ENCODE results near the gene PUS1.
A peak's percentile ranks its signal among the peaks of the same experiment; 100 is the strongest.

Gene PUS1

DNA sequence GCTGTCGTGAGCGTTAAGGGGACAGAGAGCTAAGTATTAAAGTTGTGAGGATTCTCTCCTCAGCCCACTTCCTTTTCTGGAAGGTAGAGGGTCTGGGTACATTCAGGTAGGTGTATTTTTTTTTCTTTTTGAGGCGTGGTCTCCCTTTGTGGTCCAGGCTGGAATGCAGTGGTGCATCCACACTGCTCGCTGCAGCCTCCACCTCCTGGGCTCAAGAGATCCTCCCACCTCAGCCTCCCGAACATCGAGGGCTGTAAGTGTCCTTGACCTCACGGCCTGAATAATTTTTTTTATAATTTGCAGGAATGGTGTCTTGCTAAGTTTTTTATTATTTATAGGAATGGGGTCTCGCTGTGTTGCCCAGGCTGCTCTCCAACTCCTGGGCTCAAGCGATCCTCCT, 1.4 kb downstream of the PUS1 start:
- POLR2A ChIA-PET: interaction anchor here (1.0 to 1.5 kb wide), 6 partner anchors 10 to 100 kb away, joined by 3 to 7 read pairs (median 4); partner anchors contain the start of gene EP400
- no peaks in the 10 kb centered on the region for H3K9me3 ChIP-seq (ENCODE audit: control insufficient read depth, insufficient read depth, low read depth, low read length)

DNA sequence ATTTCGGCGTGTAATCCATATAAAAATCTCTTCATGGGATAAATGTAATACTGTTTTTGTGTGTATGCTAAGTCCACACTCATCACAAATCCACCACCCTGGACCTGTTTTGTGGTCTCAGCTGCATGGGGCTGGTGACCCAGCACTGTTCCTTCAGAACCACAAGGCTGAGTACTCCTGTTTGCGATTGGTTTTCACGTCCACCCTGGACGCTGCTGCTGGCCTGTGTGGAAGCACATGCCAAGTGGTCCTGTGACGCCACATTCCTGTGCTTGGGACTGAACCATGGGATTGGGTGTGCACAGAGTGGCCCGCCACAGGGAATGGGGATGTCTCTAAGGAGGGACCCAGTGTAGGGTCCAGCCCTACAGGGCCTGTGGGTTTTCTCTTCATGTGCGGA, 4.3 kb downstream of the PUS1 start:
- Histone ChIP-seq H3K27ac (ENCODE audit: extremely low read depth, low read depth, low read length) (no peak overlapping the region), H3K4me1 (ENCODE audit: control insufficient read depth, insufficient read depth, low read length) (no peaks in the 10 kb centered on the region), H3K4me3 (ENCODE audit: low read depth, low read length) (no peak overlapping the region), H3K9me3 (ENCODE audit: control insufficient read depth, insufficient read depth, low read depth, low read length) (no peaks in the 10 kb centered on the region), H3K36me3 (ENCODE audit: control insufficient read depth in 2 of 2, insufficient read depth in 1 of 2, low read length in 2 of 2) (peaks cover 43 to 61% of the 10 kb centered on the region in 2 experiments)
- ChIA-PET POLR2A (no interaction called here), CTCF (interaction anchor here (0.5 kb wide), 1 partner anchor 98 kb away, joined by 6 read pairs; no protein-coding TSS in a partner anchor)
- TF ChIP-seq, protein P1, sequence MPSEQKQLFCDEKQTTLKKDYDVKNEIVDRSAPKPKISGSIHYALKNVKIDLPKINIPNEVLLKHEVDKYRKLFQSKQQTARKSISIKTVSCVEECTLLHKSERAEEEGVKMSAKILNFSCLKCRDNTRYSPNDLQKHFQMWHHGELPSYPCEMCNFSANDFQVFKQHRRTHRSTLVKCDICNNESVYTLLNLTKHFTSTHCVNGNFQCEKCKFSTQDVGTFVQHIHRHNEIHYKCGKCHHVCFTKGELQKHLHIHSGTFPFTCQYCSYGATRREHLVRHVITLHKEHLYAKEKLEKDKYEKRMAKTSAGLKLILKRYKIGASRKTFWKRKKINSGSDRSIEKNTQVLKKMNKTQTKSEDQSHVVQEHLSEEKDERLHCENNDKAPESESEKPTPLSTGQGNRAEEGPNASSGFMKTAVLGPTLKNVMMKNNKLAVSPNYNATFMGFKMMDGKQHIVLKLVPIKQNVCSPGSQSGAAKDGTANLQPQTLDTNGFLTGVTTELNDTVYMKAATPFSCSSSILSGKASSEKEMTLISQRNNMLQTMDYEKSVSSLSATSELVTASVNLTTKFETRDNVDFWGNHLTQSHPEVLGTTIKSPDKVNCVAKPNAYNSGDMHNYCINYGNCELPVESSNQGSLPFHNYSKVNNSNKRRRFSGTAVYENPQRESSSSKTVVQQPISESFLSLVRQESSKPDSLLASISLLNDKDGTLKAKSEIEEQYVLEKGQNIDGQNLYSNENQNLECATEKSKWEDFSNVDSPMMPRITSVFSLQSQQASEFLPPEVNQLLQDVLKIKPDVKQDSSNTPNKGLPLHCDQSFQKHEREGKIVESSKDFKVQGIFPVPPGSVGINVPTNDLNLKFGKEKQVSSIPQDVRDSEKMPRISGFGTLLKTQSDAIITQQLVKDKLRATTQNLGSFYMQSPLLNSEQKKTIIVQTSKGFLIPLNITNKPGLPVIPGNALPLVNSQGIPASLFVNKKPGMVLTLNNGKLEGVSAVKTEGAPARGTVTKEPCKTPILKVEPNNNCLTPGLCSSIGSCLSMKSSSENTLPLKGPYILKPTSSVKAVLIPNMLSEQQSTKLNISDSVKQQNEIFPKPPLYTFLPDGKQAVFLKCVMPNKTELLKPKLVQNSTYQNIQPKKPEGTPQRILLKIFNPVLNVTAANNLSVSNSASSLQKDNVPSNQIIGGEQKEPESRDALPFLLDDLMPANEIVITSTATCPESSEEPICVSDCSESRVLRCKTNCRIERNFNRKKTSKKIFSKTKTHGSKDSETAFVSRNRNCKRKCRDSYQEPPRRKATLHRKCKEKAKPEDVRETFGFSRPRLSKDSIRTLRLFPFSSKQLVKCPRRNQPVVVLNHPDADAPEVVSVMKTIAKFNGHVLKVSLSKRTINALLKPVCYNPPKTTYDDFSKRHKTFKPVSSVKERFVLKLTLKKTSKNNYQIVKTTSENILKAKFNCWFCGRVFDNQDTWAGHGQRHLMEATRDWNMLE (tag by site-specific recombination; conservative IDR thresholded peaks at IDR 0.05; ENCODE audit: low read depth): no peak
- no peak for TF ChIP-seq ZNF600 (tag by site-specific recombination; IDR thresholded peaks at IDR 0.05)
- TF ChIP-seq ZNF18 (tag by site-specific recombination; IDR thresholded peaks at IDR 0.05): no peak
- no peak for TF ChIP-seq ZNF530 (tag by site-specific recombination; IDR thresholded peaks at IDR 0.05; ENCODE audit: low read depth)
- TF ChIP-seq, protein P2, sequence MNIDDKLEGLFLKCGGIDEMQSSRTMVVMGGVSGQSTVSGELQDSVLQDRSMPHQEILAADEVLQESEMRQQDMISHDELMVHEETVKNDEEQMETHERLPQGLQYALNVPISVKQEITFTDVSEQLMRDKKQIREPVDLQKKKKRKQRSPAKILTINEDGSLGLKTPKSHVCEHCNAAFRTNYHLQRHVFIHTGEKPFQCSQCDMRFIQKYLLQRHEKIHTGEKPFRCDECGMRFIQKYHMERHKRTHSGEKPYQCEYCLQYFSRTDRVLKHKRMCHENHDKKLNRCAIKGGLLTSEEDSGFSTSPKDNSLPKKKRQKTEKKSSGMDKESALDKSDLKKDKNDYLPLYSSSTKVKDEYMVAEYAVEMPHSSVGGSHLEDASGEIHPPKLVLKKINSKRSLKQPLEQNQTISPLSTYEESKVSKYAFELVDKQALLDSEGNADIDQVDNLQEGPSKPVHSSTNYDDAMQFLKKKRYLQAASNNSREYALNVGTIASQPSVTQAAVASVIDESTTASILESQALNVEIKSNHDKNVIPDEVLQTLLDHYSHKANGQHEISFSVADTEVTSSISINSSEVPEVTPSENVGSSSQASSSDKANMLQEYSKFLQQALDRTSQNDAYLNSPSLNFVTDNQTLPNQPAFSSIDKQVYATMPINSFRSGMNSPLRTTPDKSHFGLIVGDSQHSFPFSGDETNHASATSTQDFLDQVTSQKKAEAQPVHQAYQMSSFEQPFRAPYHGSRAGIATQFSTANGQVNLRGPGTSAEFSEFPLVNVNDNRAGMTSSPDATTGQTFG (tag by site-specific recombination; IDR thresholded peaks at IDR 0.05; ENCODE audit: borderline replicate concordance): no peak
- TF ChIP-seq ZNF132 (tag by site-specific recombination; IDR thresholded peaks at IDR 0.05; ENCODE audit: borderline replicate concordance): no peak
- TF ChIP-seq TSHZ1 (tag by site-specific recombination; IDR thresholded peaks at IDR 0.05; ENCODE audit: borderline replicate concordance): no peak
- TF ChIP-seq FEZF1 (tag by site-specific recombination; IDR thresholded peaks at IDR 0.05): no peak
- no peak for TF ChIP-seq ZNF202 (tag by site-specific recombination; IDR thresholded peaks at IDR 0.05; ENCODE audit: borderline replicate concordance)
- no peak for TF ChIP-seq ZNF155 (tag by site-specific recombination; IDR thresholded peaks at IDR 0.05)
- TF ChIP-seq ZNF175 (tag by site-specific recombination; IDR thresholded peaks at IDR 0.05): no peak
- TF ChIP-seq ZNF341 (tag by site-specific recombination; IDR thresholded peaks at IDR 0.05; ENCODE audit: low read depth): no peak
- no peak for TF ChIP-seq SCRT1 (tag by site-specific recombination; IDR thresholded peaks at IDR 0.05; ENCODE audit: borderline replicate concordance)
- no peak for TF ChIP-seq GLI2 (tag by site-specific recombination; IDR thresholded peaks at IDR 0.05; ENCODE audit: borderline replicate concordance, low read depth)

More for the DNA sequence above, 1.4 kb downstream of the PUS1 start:
- TF ChIP-seq ZNF792 (tag by site-specific recombination; IDR thresholded peaks at IDR 0.05) (no peak), ZNF426 (tag by site-specific recombination; IDR thresholded peaks at IDR 0.05) (no peak), ZBTB17 (tag by site-specific recombination; IDR thresholded peaks at IDR 0.05) (0 out of 2 replicates have a peak, but pooled peaks have one; percentile 28)
- H3K27ac ChIP-seq (ENCODE audit: extremely low read depth, low read depth, low read length): peak overlapping the region; percentile 78; the same call in 1 of the 2 replicates
- no peaks in the 10 kb centered on the region for H3K4me1 ChIP-seq (ENCODE audit: control insufficient read depth, insufficient read depth, low read length)
- H3K4me3 ChIP-seq (ENCODE audit: low read depth, low read length): peak overlapping the region; percentile 90
- CTCF ChIA-PET: interaction anchor here (1.1 kb wide), 1 partner anchor 94 kb away, joined by 3 read pairs; no protein-coding TSS in a partner anchor
- peaks cover 27 to 49% of the 10 kb centered on the region in 2 experiments for H3K36me3 ChIP-seq (ENCODE audit: control insufficient read depth in 2 of 2, insufficient read depth in 1 of 2, low read length in 2 of 2)

All from HEK293 (cell line).